GM12864 (cell line): ENCODE results near the gene DNAL1.

ENCODE experiments used
- DNase-seq: peaks from one replicate; pipeline ENCODE4 v3.0.0-alpha.2; 2011; ENCODE audit warnings: low read depth
- H3K4me3 ChIP-seq: 2 replicates; pipeline ENCODE4 v1.5.1; 2011; ENCODE audit warnings: mild to moderate bottlenecking, low read depth, low read length, control low read depth
- TF ChIP-seq, protein P1 (sequence below): IDR thresholded peaks from 2 replicates; pipeline ENCODE4 v1.5.1; 2011; ENCODE audit warnings: low read depth, mild to moderate bottlenecking, moderate library complexity, low read length, control low read depth, inconsistent platforms; ENCODE audit errors: missing control alignments

Gene DNAL1

DNA sequence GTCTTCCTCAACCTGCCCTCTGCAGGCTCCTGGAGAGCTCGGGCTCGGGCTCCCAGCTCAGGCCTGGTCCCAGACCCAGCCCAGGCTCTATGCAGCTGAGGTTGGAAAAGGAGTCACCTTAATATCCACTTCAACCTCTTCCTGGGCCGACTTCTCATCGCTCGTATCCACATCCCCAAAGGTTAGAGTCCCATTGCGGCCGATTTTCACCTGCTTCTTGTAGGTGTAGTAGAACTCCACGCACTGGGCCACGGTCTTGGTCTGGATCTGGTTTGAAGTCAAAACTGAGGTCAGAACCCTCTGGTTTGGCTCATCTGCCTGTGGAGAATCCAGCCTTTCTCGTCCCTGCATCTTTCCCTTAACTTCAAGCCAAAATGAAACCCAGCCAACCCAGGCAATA, 77.8 kb downstream of the DNAL1 start:
- no peak overlapping the region for H3K4me3 ChIP-seq
- DNase-seq: no peak
- TF ChIP-seq, protein P1, sequence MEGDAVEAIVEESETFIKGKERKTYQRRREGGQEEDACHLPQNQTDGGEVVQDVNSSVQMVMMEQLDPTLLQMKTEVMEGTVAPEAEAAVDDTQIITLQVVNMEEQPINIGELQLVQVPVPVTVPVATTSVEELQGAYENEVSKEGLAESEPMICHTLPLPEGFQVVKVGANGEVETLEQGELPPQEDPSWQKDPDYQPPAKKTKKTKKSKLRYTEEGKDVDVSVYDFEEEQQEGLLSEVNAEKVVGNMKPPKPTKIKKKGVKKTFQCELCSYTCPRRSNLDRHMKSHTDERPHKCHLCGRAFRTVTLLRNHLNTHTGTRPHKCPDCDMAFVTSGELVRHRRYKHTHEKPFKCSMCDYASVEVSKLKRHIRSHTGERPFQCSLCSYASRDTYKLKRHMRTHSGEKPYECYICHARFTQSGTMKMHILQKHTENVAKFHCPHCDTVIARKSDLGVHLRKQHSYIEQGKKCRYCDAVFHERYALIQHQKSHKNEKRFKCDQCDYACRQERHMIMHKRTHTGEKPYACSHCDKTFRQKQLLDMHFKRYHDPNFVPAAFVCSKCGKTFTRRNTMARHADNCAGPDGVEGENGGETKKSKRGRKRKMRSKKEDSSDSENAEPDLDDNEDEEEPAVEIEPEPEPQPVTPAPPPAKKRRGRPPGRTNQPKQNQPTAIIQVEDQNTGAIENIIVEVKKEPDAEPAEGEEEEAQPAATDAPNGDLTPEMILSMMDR: no peak

DNA sequence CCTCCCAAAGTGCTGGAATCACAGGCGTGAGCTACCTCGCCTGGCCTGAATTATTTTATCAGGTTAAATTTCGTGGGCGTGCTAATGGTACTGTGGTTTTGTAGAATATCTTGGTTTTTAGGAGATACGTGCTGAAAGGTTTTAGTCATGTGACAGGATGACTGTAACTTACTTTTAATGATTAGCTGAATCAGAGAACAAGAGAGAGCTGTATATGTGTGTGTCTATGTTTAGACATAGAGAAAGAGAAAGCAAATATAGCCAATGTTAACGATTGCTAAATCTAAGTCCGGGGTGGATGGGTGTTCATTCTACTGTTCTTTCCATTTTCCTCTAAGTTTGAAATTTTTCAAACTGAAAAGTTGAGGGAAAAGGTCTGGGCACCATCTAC, 78.6 kb downstream of the DNAL1 start:
- DNase-seq: no peak
- TF ChIP-seq, protein P1: no peak
- H3K4me3 ChIP-seq: no peak overlapping the region

DNA sequence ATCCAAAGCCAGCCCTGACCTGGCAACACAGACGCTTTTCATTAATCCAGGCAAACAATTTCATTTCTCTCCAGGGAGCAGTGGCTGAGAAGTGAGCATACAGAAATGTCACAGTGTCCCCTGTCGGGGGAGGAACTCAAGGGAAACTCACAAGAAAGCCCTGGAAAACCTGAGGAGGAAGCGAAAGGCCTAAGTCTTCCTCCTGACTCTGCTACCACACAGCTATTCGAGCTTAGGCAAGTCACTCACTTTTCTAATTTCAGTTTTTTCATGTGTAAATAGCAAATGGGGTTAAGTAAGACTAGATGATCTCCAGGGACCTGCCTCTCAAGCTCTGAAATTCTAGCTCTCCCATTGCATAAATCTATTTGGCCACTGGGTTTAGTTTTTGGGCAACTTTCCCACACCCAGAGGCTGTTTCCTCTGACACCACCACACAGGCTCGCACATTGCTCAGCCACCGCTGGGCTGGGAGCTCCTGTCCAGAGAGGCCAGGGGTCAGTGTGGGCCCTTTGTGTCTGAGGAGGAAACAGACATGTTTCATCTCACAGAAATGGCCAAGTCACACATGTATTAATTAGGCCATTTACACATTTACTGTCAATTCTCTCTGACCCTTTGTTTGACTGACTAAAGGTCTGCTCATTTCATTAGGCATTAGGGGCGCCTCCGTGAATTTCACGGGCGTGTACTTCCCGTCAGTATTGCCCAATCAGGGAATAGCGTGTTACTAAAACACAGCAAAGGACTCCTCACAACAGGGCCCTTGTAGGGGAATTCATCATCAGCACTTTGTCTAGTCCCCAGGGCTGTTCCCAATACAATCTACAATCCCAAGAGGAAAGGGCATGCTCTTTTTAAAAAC, 79.2 kb downstream of the DNAL1 start:
- no peak for DNase-seq
- TF ChIP-seq, protein P1: no peak
- H3K4me3 ChIP-seq: no peak overlapping the region

DNA sequence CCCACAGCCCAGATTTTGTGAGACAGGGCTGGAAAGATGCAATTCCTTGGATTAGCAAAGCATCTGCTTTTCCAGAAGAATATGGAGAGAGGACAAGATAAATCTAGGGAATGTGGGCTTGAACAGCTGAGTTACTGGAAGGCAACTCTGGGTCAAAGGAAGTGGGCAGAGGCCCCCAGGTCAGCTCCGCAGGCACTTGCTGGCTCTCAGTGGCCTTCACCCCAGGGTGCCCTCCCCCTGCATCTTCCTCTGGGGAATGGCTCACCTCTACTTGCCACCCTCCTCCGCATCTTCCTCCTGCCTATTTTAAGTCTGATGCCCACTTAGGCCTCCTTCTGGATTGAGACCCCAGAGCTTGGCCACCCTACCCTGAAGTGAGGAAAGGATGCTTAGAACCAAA, 79.9 kb downstream of the DNAL1 start:
- no peak for DNase-seq
- TF ChIP-seq, protein P1: no peak
- no peak overlapping the region for H3K4me3 ChIP-seq

DNA sequence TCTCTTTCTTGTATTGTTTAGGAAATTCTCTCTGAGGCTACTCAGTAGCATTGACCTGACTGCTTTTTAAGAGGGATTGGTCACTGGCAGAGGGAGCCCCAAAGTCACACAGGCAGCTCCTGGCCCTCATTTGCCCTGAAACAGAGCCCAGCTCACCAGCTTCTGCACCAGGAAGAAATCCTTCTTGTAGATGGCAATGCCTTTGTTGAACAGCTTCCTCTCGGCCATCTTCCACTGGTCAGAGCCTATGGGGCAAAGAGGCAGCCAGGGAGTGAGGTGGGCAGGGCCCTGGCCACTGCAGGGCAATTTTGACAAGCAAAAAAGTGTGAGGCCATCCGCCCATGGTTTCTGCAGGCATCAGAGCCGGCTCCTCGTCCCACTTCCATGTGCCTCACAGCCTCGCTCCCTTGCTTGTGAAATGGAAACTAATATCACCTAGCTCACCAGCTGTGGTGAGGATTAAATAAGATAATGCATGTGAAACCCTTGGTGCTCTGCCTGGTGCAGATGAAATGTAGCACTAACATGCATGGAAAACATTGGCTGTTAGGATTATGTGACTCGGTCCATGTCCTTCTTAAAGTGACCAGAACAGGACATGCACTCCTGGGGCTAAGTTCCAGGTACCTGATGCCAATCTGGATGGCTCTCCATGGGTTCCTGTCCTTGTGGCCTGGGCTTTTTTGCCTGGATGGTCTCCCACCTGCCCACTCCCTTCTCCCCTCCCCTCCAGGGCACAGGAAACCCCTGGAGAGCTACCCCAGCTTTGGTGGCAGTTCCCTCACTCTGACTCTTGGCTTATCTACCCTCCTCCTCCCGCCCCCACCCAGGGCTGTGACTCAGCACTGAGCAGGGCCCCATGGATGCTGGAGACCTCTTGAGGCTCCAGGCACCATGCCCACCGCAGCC, 80.6 kb downstream of the DNAL1 start:
- H3K4me3 ChIP-seq: no peak overlapping the region
- no peak for DNase-seq
- TF ChIP-seq, protein P1: no peak

DNA sequence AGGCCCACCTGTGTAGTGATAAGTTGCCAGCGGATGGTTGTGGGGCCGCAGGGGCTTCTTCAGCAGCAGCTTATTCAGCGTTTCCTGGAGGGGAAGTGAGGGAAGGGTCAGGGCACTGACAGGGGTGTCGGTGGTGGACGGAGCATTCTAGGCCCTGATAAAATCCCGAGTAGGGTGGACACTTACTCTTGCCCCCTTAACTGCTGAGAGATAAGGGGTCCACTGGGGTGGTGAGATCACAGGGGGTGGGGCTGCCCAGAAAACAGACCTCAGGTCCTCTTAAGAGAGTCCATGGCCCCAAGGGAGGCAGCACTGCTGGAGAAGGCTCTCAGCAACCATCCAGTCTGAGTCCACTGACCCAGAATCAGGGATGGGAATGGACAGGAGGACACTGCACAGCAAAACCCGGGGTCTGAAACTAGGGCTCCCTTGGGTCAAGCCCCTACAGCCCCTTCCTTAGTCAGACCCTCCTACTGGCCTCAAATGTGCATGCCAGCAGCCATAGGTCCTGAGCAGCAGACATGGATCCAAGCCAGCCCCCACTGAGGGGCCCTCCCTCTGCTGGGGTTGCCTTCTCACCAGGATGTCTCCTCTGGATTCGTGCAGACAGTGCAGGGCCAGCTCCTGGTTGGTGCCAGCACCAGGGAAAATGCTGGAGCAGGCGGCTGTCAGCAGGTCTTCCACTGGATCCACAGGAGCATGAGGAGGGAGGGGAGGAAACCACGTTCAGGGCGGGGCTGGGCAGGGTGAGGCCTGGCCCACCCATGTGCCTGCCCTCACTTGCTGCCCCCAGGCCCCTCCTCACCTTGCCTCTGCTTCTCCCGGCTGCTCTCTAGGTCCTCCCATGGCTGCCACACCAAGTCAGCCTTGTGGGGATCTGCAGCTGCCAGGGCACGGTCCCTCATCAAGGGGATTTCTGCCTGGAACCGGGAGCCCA, 81.5 kb downstream of the DNAL1 start:
- DNase-seq: no peak
- TF ChIP-seq, protein P1: no peak
- no peak overlapping the region for H3K4me3 ChIP-seq
